ENCODE results near the gene ZNF691.
"Not testable (repeated sequence)": the region's sequence is repeated elsewhere in the genome, so short reads cannot be mapped to it uniquely, and the experiment has no call there.

ZNF691 gene

GRCh38 chr1:42833981-42834380 is 12.4 kb upstream of the ZNF691 start:
- DNase-seq = no peak

DNA sequence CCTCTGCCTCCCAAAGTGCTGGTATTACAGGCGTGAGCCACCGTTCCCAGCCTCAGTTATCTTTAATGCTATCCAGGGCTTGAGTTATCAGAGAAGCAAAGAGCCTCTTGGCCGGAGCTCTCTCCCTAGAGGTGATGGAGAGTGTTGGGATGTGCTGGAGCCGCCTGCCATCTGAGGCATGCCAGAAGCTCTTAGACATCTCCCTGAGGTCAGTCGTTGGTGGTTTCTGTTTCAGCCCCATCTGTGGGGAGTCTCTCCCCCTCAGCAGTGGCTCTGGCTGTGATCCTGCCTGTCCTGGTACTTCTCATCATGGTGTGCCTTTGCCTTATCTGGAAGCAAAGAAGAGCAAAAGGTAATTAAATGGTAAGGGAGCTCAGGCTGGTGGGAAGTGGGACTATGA is 11.6 kb upstream of the ZNF691 start:
- DNase-seq = no peak

- no peak for DNase-seq
Measured at GRCh38 chr1:42835422-42835821, 11.0 kb upstream of the ZNF691 start.

DNA sequence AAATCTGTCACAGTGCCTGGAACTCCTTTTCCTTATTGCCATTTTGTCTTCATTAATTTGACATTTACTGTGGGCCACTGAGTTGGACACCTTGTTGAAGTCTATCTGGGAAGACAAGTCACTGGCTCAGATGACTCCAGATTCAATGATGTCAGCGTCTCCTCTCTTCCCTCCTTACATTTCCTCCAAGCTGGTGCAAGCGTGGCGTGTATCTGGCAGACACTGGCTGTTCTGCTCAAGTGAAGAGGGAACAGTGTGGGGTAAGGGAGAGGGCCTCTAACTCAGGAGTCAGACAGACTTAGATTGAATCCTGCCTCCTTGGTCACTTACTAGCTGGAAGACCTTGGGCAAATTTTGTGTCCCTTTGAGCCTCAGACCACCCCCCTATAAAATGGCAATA is 8.7 kb upstream of the ZNF691 start:
- DNase-seq = no peak

DNA sequence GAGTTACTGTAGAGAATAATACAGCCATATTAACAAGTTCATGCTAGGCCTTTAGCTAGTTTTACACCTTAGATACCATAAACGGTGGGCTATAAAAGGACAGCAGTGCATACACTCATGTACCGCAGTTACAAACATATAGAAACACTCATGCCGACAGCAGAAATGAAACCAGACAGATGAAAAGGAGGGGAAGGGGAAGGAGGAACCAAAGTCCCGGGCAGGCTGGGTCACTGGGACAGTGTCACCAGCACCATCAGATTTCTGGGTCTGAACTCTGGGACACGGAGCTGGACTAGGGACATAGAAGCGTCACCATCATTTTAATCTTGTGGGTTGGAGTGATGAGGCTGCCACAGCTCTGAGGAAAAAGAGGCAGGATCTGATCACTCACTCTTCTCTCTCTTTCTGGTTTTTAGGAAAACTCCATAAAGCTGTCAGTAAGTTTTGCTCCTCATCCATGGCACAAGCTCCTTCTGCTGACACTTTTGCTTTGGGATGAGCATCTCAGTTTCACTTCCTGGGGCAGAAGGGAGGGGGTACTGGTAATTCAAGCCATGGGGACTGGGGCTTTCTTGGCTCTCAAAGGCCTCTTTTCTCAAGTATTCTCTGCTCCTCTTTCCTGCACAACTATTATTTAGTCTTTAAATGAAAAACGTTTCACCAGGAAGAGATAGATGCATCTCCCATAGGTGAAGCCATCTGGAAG is 7.8 kb upstream of the ZNF691 start:
- no peak for DNase-seq

DNA sequence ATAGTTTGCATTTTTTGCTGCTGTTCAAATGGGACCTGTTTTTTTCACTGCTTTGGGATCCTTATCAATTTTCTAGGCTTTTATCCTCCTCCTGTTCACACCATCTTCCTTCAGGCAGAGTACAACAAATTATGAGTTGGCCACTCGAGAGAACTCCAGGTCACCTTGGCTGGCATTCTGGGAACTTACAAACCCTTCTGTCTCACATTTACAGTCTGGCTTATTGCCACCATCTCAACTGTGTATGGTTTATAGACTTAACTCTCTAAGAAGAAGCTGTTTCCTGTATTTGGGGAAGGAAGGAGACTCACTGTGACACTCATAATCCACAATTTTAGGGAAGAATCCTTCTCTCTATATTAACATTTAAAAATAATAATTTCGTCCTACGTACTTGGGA is 5.4 kb upstream of the ZNF691 start:
- no peak for DNase-seq

DNA sequence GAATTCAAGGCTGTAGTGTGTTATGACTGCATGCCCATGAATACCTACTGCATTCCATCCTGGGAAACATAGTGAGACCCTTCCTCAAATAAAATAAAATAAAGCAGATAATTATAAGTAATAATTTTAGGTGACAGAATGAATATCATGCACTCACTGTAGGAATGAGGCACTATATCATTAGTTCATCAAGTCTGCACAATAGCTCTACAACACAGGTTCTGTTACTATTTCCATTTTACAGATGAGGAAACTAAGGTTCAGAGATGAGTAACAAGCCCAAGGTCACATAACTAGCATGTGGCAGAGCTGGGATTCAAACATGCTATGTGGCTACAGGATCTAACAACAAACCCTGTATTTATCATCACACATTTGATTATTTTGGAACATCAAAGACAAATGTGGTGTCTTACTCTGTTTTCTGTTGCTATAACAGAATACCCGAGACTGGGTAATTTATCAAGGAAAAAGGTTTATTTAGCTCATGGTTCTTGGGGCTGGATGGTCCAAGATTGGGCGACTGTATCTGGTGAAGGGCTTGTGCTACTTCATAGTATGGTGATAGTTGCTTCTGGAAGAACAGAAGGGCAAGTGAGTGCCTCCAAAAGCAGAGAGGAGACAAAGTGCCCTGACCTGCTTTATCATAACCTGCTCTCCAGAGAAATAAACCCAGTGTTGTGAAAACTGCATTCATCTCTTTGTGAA is 4.8 kb upstream of the ZNF691 start:
- no peak for DNase-seq

GRCh38 chr1:42844592-42845140 is 1.7 kb upstream of the ZNF691 start:
- no peak for DNase-seq

GRCh38 chr1:42845193-42845592 is 1.2 kb upstream of the ZNF691 start:
- no peak for DNase-seq

- DNase-seq = no peak
Measured at GRCh38 chr1:42845866-42846256, 552 bp upstream of the ZNF691 start.

DNA sequence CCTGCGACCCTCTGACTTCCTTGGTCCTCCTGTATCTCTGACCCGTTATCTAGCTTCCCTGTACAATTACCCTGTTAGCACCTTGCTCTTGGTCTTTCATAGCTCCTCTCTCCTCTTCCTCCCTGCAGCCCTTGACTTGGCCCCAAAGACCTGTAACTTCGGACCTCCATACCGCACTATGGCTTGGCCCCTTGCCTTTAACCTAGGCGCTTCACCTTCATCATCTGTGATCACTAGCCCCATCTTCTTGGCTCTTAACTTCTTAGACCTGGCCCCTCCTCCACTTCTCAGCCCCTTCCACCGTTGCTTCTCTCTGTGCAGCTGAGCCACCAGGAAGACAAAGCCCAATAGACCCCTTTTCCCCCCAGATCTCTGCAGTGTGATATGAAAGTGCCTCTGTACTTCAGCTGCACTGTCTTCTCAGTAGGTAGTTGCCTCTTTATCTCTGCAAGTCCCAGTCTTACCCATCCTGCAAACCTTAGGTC is 740 bp downstream of the ZNF691 start:
- no peak for DNase-seq

DNA sequence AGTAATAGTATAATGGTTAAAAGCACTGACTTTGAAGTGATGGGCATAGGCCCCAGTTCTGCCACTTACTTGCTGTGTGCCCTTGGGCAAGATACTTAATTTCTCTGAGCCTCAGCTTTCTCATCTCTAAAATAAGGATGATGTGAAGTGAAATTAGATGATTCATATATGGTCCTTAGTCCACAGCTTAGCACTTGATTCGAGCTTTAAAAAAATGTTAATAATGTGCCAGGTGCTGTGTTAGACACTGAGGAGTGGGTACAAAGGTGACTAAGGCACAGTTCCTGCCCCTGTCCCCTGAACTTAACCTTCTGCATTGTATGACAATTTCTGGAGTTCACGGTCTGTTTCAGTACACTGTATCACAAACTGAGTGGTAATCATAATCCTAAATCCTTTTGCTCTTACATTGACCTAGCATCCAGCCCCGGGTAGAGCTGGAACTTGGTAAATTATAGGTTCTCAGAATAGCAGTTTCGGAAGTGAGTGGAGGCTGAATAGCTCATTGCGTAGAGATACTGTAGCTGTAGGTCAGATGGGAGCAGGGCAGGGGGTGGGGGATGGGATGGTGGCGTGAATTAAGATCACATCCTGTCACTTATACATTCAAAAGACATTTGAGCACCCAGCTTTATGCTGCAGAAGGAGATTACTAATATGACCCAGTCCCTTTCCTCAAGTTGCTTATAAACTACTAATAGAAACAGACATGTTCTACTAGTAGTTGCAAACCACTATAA is 1.5 kb downstream of the ZNF691 start:
- no peak for DNase-seq

- no peak for DNase-seq
Measured at GRCh38 chr1:42848823-42849537, 2.6 kb downstream of the ZNF691 start.

GRCh38 chr1:42849944-42850343 is 3.5 kb downstream of the ZNF691 start:
- DNase-seq = no peak

DNA sequence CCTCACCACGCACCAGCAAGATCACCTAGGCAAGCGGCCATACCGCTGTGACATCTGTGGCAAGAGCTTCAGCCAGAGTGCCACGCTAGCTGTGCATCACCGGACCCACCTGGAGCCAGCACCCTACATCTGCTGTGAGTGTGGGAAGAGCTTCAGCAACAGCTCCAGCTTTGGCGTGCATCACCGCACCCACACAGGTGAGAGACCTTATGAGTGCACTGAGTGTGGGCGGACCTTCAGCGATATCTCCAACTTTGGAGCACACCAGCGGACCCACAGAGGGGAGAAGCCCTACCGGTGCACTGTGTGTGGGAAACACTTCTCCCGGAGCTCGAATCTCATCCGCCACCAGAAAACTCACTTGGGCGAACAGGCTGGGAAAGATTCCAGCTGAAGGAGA is 5.0 kb downstream of the ZNF691 start:
- DNase-seq = no peak

- no peak for DNase-seq
Measured at GRCh38 chr1:42851960-42852607, 5.7 kb downstream of the ZNF691 start.

DNA sequence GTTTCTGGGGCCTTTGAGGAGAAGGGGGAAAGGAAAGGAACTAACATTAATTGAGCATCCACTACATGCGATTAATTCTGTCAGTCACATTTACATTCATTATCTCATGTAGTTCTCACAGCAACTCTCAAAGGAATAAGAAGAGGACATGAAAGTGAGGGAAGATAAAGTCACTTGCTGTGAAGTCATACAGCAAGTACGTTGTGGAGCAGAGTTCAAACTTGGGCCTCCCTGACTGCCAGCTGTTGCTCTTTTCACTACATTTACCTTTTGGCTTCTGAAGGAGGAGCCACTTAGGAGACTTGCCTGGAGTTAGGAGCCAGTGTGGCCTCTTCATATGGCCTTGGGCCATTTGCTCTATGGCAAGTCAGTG is 6.2 kb downstream of the ZNF691 start:
- DNase-seq = no peak

DNA sequence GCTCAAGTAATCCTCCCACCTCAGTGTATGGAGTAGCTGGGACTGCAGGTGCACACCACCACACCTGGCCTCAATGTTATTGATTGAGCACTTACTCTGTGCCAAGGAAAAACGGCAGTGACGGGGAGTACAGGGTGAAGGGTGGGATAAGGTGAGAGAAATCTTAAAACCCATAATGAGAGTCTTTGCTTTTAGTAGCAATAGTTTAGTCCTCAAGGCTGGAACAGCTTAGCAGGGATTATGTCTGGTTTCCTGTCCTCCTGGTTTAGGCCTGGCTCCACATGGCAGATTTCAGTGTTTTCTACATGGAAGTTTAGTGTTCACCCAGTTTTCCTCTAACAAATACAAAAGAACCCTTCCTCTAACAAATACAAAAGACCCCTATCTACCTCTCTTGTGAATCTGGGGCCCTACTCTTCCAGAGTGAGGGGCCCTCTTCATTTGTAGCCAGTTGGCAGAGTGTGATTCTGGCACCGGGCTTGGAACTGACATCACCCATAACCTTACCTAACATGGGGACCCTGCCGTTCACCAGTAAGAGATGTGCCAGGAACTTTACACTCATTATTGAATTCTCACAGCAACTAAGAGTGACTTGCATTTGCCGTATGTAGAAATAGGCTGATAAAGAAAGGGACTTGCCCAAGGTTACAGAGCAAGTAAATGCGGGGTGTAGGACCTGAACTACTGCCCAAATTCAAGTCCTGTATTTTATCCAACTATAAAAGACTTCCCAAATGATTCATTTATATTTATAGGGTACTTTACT is 6.9 kb downstream of the ZNF691 start:
- DNase-seq = no peak

DNA sequence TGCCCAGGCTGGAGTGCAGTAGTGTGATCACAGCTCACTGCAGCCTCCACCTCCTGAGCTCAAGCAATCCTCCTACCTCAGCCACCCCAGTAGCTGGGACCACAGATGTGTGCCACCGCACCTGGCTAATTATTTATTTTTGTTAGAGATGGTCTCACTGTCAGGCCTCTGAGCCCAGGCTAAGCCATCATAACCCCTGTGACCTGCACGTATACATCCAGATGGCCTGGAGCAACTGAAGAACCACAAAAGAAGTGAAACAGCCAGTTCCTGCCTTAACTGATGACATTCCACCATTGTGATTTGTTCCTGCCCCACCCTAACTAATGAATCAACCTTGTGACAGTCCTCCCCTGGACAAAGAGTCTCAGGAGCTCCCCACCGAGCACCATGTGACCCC is 10.1 kb downstream of the ZNF691 start:
- DNase-seq = not testable (repeated sequence)

DNA sequence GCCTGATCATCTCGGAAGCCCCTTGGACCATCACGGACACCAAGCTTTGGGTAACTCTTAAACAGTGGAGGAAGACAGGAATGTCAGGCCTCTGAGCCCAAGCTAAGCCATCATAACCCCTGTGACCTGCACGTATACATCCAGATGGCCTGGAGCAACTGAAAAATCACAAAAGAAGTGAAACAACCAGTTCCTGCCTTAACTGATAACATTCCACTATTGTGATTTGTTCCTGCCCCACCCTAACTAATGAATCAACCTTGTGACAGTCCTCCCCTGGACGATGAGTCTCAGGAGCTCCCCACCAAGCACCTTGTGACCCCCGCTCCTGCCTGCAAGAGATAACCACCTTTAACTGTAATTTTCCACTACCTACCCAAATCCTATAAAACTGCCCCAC is 13.0 kb downstream of the ZNF691 start:
- DNase-seq = not testable (repeated sequence)

DNA sequence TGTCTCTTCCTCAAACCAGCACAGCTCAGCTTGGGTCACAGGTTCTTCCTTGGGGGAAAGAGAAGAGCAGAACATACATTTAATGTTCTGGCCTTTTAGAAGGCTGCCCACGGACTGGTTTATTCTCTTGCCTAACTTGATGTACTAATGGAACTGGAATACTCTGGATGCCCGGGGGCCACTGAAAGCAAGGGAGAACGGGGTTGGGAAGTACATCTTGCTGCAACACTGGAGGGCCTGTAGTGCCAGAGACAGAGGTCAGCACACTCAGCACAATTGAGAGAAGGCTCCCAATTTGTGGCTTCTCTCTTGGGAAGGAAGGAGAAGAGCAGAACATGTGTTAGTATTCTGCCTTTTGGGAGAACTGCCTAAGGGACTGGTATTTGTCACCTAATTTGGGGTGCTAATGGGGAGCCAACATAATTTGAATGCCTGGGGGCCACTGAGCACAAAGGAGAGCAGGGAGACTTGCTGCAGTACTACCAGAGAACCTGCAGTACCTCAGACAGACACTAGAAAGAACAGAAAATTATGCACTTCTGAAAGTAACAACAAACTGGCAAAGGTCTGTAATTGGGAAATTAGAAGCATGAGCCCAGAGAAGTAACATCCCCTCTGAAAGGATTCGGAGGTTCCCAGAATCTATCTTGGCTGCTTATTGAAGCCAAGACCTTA is 14.1 kb downstream of the ZNF691 start:
- no peak for DNase-seq

Data from NCI-H226 (cell line).